Glutamatergic neuron (in vitro differentiated cells): ENCODE measurements around the gene SPEN. TPM values are rescaled to one million over a fixed set of nuclear protein-coding genes. Genes with fewer than 3 reads are reported as not detected.

Experiments used
- DNase-seq: peaks from one replicate; pipeline ENCODE4 v3.0.0; 2022
- H3K27ac Mint-ChIP-seq: one replicate; pipeline ENCODE4 v1.8.0; 2020; ENCODE audit warnings: mild to moderate bottlenecking, mixed read lengths, inconsistent platforms; ENCODE audit not compliant: unreplicated experiment
- H3K27me3 Mint-ChIP-seq: one replicate; pipeline ENCODE4 v1.8.0; 2020; ENCODE audit warnings: mild to moderate bottlenecking, moderate library complexity, mixed read lengths, inconsistent platforms; ENCODE audit not compliant: unreplicated experiment
- H3K36me3 Mint-ChIP-seq: one replicate; pipeline ENCODE4 v1.8.0; 2020; ENCODE audit warnings: mild to moderate bottlenecking, mixed read lengths, inconsistent platforms; ENCODE audit not compliant: unreplicated experiment
- H3K4me1 Mint-ChIP-seq: one replicate; pipeline ENCODE4 v1.8.0; 2020; ENCODE audit warnings: mild to moderate bottlenecking, low read depth, mixed read lengths, inconsistent platforms; ENCODE audit not compliant: unreplicated experiment
- H3K4me3 Mint-ChIP-seq: one replicate; pipeline ENCODE4 v1.8.0; 2020; ENCODE audit warnings: mild to moderate bottlenecking, mixed read lengths, inconsistent platforms; ENCODE audit not compliant: unreplicated experiment
- H3K9me3 Mint-ChIP-seq: one replicate; pipeline ENCODE4 v1.8.0; 2020; ENCODE audit warnings: mild to moderate bottlenecking, moderate library complexity, mixed read lengths, inconsistent platforms; ENCODE audit not compliant: unreplicated experiment
- total RNA-seq: library from RNA; stranded (reverse); fragmentation: NEBNext Ultra II Directional; extraction: Animal tissue kit (Norgen Biotek cat#: 25700); gene quantifications from one replicate; pipeline ENCODE4 v1.2.1, GENCODE V29; 2021; ENCODE audit not compliant: unreplicated experiment
- TF ChIP-seq, protein P1 (sequence below): fragments of 200-600 bp; sonication (generic); IDR thresholded peaks from one replicate; pipeline ENCODE4 v1.5.0; 2021; ENCODE audit not compliant: partially characterized antibody, unreplicated experiment

SPEN gene
- total RNA-seq, 1 donor from 2014 or later = 52.4 TPM

DNA sequence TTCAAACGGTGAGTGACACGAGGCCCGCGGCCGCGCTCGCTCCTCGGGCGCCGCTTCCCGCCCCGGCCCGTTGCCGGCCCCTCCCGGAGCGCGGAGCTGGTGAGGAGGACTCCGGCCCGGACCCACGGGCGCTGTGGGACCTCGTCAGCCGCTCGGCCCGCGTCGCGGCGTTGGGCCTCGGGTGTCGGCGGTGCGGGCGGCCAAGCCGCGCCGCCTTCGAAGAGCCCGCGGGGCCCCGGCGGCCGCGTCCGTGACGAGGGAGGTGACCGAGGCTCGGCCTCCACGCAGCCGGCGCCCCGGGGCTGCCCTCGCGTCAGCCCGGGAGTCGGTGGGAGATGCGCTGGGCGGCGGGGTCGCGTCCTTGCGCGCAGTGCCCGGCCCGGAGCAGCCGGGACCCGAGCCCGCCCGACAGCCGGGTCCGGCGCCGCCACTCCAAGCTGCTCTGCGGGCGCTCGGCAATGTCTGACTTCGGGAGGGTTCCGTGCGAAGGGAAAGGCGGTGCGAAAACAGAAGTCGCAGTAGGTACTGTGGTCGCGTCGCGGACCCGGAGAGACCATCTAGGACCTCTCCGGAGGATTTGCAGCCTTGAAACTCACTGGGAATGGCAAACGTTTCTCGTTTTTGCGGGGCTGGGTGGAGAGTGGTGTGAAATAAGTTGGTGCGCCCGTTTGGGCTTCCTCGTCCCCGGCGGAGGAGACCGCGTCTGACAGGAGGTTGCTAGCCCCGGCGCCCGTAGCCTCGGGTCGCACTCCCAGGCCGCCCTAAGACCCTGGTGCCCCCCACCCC lies 829 bp downstream of the SPEN start:
- H3K36me3 Mint-ChIP-seq = no peaks in the 10 kb centered on the region
- TF ChIP-seq, protein P1, sequence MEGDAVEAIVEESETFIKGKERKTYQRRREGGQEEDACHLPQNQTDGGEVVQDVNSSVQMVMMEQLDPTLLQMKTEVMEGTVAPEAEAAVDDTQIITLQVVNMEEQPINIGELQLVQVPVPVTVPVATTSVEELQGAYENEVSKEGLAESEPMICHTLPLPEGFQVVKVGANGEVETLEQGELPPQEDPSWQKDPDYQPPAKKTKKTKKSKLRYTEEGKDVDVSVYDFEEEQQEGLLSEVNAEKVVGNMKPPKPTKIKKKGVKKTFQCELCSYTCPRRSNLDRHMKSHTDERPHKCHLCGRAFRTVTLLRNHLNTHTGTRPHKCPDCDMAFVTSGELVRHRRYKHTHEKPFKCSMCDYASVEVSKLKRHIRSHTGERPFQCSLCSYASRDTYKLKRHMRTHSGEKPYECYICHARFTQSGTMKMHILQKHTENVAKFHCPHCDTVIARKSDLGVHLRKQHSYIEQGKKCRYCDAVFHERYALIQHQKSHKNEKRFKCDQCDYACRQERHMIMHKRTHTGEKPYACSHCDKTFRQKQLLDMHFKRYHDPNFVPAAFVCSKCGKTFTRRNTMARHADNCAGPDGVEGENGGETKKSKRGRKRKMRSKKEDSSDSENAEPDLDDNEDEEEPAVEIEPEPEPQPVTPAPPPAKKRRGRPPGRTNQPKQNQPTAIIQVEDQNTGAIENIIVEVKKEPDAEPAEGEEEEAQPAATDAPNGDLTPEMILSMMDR = no peak
- peaks cover 18% of the 10 kb centered on the region for H3K4me1 Mint-ChIP-seq
- peaks cover 16% of the 10 kb centered on the region for H3K27me3 Mint-ChIP-seq
- peak overlapping the region; percentile 95 for H3K4me3 Mint-ChIP-seq
- peak; percentile 44 for DNase-seq
- H3K9me3 Mint-ChIP-seq = peaks cover 13% of the 10 kb centered on the region
- peak overlapping the region; percentile 100 for H3K27ac Mint-ChIP-seq

DNA sequence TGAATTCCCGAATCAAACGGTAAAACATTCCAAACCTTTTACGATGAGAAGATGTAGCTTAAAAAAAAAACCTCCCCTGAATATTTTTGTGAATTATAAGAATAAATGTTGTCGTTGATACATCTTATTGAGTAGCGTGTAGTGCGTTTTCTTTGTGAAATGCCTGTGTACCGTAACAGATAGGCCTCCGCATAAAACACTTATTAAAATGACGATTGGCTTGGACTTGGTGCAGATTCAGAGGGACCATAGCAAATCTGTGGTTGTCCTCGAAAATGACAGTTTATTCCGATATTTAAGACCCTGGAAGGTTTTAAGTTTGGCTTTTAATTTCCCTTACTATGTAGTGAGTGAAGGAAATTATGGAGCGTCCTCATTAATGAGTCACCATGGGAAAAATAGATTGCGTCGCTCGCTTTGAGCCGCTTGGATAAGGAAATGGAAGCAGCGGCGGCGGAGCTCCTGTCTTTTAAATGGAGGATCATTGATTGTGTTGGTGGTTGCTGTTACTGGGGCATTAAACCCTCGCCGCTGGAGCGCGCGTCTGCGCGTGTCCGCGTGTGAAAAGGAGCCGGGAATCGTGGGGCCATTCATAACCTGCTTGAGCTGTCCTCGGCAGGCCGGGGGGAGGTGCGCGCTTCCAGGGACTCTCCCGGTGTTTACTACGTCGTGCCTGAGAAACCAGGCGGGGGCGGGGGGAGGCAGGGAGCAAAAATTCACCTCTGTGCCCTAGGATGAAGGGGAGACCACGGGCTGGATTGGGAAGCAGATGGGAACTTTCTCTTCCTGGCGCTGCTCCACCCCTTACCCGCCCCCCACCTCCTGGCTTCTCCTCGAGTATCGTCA lies 1.6 kb downstream of the SPEN start:
- H3K9me3 Mint-ChIP-seq = peaks cover 13% of the 10 kb centered on the region
- H3K4me1 Mint-ChIP-seq = peaks cover 18% of the 10 kb centered on the region
- H3K27me3 Mint-ChIP-seq = peaks cover 16% of the 10 kb centered on the region
- TF ChIP-seq, protein P1 = no peak
- H3K36me3 Mint-ChIP-seq = no peaks in the 10 kb centered on the region
- DNase-seq = peak; percentile 89
- peak overlapping the region; percentile 100 for H3K27ac Mint-ChIP-seq
- peak overlapping the region; percentile 95 for H3K4me3 Mint-ChIP-seq

DNA sequence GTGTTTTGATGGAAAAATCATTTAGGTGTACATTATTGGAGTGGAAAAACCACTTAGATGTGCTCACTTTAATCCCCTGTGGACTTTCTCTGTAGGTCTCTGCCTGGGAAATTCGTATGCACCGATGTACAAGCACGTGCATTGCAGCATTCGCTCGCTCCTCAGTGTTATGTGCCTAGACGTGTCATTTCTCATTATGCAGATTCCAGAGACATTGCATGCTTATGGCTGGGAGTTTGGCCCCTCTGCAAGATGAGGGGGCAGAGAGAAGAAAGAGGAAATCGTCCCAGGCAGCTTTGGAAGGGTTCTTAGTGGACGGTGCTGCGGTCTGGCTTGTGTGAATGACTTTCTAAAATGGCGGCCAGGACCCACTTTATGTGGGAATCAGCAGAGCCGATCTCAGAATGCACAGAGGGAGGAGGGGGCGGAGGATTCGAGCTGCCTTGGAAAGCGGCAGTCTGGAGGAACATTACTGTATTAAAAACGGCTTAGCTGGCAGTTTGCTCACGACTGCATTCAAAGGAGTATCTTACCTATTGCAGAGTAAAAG lies 2.3 kb downstream of the SPEN start:
- no peaks in the 10 kb centered on the region for H3K36me3 Mint-ChIP-seq
- peak overlapping the region; percentile 95 for H3K4me3 Mint-ChIP-seq
- H3K9me3 Mint-ChIP-seq = peaks cover 13% of the 10 kb centered on the region
- H3K4me1 Mint-ChIP-seq = peaks cover 18% of the 10 kb centered on the region
- TF ChIP-seq, protein P1 = no peak
- DNase-seq = peak; percentile 78
- peak overlapping the region; percentile 100 for H3K27ac Mint-ChIP-seq
- peaks cover 16% of the 10 kb centered on the region for H3K27me3 Mint-ChIP-seq

DNA sequence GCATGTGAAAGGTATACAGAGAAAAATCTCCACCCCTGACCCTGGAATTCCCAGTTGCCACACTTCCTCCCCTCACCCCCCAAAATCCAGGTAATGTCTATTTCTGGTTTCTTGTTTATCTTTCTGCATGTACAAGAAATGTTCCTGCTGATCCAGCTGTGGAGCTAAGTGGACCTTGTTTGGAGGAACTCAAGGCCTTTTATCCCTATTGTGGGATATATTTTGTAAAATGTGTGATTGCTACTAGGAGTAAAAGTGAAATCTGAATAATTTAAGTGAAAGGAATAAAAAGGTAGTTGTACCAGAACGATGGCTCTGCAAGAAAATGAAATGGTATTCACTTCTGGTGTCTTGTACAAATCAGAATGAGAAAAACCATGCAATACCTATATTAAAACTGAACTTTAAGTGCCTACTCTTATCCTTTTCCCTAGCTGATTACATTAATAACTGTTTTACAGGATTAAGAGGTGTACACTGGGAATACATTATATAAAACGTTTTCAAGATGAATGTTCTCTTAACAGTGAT lies 3.0 kb downstream of the SPEN start:
- Mint-ChIP-seq H3K27me3 (peaks cover 16% of the 10 kb centered on the region), H3K9me3 (peaks cover 13% of the 10 kb centered on the region), H3K27ac (peak overlapping the region; percentile 100), H3K4me1 (peaks cover 18% of the 10 kb centered on the region), H3K4me3 (peak overlapping the region; percentile 95), H3K36me3 (no peaks in the 10 kb centered on the region)
- no peak for DNase-seq
- TF ChIP-seq, protein P1 = no peak
